Measurements from ENCODE around the gene MGME1. TPM values are rescaled to one million over a fixed set of nuclear protein-coding genes. Genes with fewer than 3 reads are reported as not detected.

MGME1 gene
- total and polyA plus RNA-seq, 2 of the 13 experiments (the other 11 are each of a cell fraction or from before 2014, with no cell fraction given) = 36.7 to 66.6 TPM

DNA sequence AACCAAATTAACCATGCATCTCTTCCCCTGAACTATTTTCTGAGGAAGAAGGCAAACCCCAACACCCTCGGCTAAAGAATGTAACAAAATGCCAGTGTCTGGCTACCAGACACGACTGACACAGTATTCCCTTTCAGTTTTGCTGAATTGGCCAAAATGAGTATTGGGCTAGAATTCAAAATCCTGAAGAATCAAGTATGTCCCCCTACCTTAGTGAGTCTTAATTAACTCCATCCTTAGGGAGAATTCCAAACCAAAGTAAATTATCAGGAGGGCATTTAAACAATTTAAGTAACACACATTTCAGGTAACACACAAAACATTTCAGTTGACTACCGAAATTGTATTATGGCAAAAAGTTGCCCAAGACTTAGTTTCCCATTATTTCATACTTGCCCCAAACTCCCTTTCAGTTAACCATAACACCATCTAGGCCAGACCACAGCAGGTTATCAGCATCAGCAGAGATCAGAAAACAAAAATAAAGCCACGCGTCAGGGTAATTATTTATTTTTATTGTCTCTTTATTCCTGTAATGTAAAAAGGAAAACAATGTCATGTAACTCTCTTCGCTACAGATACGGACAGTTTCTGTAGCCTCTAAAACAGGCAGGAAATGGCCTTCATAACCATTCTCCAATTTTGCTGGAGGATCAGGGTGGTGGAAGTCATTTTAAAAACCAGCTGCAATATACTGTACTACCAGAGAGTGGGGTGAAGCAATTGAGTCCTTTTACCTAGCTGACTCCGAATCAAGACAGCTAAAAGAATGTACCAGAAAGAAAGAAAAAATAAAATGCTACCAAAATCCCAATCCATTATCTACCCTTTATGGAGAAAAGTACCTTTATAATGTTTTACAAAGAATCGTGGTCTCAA lies 2.1 kb upstream of the MGME1 start (continued):
- TF ChIP-seq PHF8 (CRISPR knock-in tag; IDR thresholded peaks at IDR 0.05) (peak; percentile 39), RNF2 (conservative IDR thresholded peaks at IDR 0.05; ENCODE audit: low read depth) (no peak), ZBTB7B (CRISPR knock-in tag; IDR thresholded peaks at IDR 0.05) (no peak), TEAD3 (CRISPR knock-in tag; optimal IDR thresholded peaks at IDR 0.05; ENCODE audit: borderline replicate concordance) (peak; percentile 29), ZNF441 (CRISPR knock-in tag; IDR thresholded peaks at IDR 0.05; ENCODE audit: borderline replicate concordance) (no peak), ZNF891 (CRISPR knock-in tag; IDR thresholded peaks at IDR 0.05) (no peak), NAIF1 (CRISPR knock-in tag; IDR thresholded peaks at IDR 0.05; ENCODE audit: borderline replicate concordance) (no peak), KAT2B (IDR thresholded peaks at IDR 0.05; ENCODE audit: borderline replicate concordance, low read depth, low read length) (no peak), SMAD3 (CRISPR knock-in tag; IDR thresholded peaks at IDR 0.05) (no peak), SNAPC2 (CRISPR knock-in tag; IDR thresholded peaks at IDR 0.05) (peak; percentile 49; the same call in 1 of the 2 replicates), FOSL1 (CRISPR knock-in tag; IDR thresholded peaks at IDR 0.05; ENCODE audit: borderline replicate concordance) (no peak), ZEB1 (IDR thresholded peaks at IDR 0.05; ENCODE audit: insufficient replicate concordance, low read depth) (peak; percentile 67), PCBP2 (optimal IDR thresholded peaks at IDR 0.05; ENCODE audit: low read depth, low read length, poor library complexity, severe bottlenecking) (no peak), RBM39 (IDR thresholded peaks at IDR 0.05; ENCODE audit: low read depth, low read length, poor library complexity, severe bottlenecking) (no peak), ZNF766 (CRISPR knock-in tag; IDR thresholded peaks at IDR 0.05; ENCODE audit: borderline replicate concordance) (no peak), SCMH1 (CRISPR knock-in tag; IDR thresholded peaks at IDR 0.05; ENCODE audit: borderline replicate concordance) (no peak), FOXA1 (IDR thresholded peaks at IDR 0.05) (no peak), FOXA1 (CRISPR knock-in tag; IDR thresholded peaks at IDR 0.05) (no peak), ZC3H4 (CRISPR knock-in tag; IDR thresholded peaks at IDR 0.05; ENCODE audit: borderline replicate concordance) (0 out of 2 replicates have a peak, but pooled peaks have one; percentile 42), SP4 (CRISPR knock-in tag; IDR thresholded peaks at IDR 0.05) (no peak), NCOA1 (CRISPR knock-in tag; IDR thresholded peaks at IDR 0.05) (no peak), ZNF501 (CRISPR knock-in tag; IDR thresholded peaks at IDR 0.05) (no peak), PRMT3 (CRISPR knock-in tag; IDR thresholded peaks at IDR 0.05; ENCODE audit: borderline replicate concordance, low read depth) (no peak), ZNF672 (CRISPR knock-in tag; IDR thresholded peaks at IDR 0.05) (no peak), ZC3H13 (CRISPR knock-in tag; IDR thresholded peaks at IDR 0.05) (no peak; the same call in 1 of the 2 replicates), ZNF451 (CRISPR knock-in tag; IDR thresholded peaks at IDR 0.05) (0 out of 2 replicates have a peak, but pooled peaks have one; percentile 27)
- TF ChIP-seq, protein P1, sequence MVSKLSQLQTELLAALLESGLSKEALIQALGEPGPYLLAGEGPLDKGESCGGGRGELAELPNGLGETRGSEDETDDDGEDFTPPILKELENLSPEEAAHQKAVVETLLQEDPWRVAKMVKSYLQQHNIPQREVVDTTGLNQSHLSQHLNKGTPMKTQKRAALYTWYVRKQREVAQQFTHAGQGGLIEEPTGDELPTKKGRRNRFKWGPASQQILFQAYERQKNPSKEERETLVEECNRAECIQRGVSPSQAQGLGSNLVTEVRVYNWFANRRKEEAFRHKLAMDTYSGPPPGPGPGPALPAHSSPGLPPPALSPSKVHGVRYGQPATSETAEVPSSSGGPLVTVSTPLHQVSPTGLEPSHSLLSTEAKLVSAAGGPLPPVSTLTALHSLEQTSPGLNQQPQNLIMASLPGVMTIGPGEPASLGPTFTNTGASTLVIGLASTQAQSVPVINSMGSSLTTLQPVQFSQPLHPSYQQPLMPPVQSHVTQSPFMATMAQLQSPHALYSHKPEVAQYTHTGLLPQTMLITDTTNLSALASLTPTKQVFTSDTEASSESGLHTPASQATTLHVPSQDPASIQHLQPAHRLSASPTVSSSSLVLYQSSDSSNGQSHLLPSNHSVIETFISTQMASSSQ (IDR thresholded peaks at IDR 0.05; ENCODE audit: low read depth) = no peak
- TF ChIP-seq, protein P1 (CRISPR knock-in tag; IDR thresholded peaks at IDR 0.05; ENCODE audit: borderline replicate concordance) = no peak
- TF ChIP-seq, protein P2, sequence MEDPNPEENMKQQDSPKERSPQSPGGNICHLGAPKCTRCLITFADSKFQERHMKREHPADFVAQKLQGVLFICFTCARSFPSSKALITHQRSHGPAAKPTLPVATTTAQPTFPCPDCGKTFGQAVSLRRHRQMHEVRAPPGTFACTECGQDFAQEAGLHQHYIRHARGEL (CRISPR knock-in tag; IDR thresholded peaks at IDR 0.05) = no peak

All from HepG2 (cell line).